ENCODE results near the gene GPC3. TPM values are rescaled to one million over a fixed set of nuclear protein-coding genes. Genes with fewer than 3 reads are reported as not detected.

Gene GPC3
- total RNA-seq, 1 experiment from 2014 or later, result 32.4 TPM

- TF ChIP-seq ZNF425 (CRISPR knock-in tag; conservative IDR thresholded peaks at IDR 0.05) (no peak), NFE2L1 (CRISPR knock-in tag; IDR thresholded peaks at IDR 0.05) (no peak), FOXP1 (CRISPR knock-in tag; IDR thresholded peaks at IDR 0.05; ENCODE audit: borderline replicate concordance) (no peak), NFYB (CRISPR knock-in tag; conservative IDR thresholded peaks at IDR 0.05; ENCODE audit: low read depth) (no peak), SMAD3 (CRISPR knock-in tag; IDR thresholded peaks at IDR 0.05; ENCODE audit: borderline replicate concordance) (no peak), ATF1 (CRISPR knock-in tag; IDR thresholded peaks at IDR 0.05) (no peak), RELA (CRISPR knock-in tag; IDR thresholded peaks at IDR 0.05; ENCODE audit: borderline replicate concordance) (no peak), E2F5 (CRISPR knock-in tag; IDR thresholded peaks at IDR 0.05) (no peak), NR3C1 (CRISPR knock-in tag; conservative IDR thresholded peaks at IDR 0.05; ENCODE audit: low read depth) (no peak), ZNF219 (CRISPR knock-in tag; IDR thresholded peaks at IDR 0.05; ENCODE audit: borderline replicate concordance) (no peak), ATF6 (CRISPR knock-in tag; IDR thresholded peaks at IDR 0.05) (no peak), ZNF532 (CRISPR knock-in tag; IDR thresholded peaks at IDR 0.05; ENCODE audit: borderline replicate concordance) (no peak)
- TF ChIP-seq, protein P1, sequence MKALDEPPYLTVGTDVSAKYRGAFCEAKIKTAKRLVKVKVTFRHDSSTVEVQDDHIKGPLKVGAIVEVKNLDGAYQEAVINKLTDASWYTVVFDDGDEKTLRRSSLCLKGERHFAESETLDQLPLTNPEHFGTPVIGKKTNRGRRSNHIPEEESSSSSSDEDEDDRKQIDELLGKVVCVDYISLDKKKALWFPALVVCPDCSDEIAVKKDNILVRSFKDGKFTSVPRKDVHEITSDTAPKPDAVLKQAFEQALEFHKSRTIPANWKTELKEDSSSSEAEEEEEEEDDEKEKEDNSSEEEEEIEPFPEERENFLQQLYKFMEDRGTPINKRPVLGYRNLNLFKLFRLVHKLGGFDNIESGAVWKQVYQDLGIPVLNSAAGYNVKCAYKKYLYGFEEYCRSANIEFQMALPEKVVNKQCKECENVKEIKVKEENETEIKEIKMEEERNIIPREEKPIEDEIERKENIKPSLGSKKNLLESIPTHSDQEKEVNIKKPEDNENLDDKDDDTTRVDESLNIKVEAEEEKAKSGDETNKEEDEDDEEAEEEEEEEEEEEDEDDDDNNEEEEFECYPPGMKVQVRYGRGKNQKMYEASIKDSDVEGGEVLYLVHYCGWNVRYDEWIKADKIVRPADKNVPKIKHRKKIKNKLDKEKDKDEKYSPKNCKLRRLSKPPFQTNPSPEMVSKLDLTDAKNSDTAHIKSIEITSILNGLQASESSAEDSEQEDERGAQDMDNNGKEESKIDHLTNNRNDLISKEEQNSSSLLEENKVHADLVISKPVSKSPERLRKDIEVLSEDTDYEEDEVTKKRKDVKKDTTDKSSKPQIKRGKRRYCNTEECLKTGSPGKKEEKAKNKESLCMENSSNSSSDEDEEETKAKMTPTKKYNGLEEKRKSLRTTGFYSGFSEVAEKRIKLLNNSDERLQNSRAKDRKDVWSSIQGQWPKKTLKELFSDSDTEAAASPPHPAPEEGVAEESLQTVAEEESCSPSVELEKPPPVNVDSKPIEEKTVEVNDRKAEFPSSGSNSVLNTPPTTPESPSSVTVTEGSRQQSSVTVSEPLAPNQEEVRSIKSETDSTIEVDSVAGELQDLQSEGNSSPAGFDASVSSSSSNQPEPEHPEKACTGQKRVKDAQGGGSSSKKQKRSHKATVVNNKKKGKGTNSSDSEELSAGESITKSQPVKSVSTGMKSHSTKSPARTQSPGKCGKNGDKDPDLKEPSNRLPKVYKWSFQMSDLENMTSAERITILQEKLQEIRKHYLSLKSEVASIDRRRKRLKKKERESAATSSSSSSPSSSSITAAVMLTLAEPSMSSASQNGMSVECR (CRISPR knock-in tag; IDR thresholded peaks at IDR 0.05; ENCODE audit: borderline replicate concordance), result no peak
- TF ChIP-seq, protein P2, sequence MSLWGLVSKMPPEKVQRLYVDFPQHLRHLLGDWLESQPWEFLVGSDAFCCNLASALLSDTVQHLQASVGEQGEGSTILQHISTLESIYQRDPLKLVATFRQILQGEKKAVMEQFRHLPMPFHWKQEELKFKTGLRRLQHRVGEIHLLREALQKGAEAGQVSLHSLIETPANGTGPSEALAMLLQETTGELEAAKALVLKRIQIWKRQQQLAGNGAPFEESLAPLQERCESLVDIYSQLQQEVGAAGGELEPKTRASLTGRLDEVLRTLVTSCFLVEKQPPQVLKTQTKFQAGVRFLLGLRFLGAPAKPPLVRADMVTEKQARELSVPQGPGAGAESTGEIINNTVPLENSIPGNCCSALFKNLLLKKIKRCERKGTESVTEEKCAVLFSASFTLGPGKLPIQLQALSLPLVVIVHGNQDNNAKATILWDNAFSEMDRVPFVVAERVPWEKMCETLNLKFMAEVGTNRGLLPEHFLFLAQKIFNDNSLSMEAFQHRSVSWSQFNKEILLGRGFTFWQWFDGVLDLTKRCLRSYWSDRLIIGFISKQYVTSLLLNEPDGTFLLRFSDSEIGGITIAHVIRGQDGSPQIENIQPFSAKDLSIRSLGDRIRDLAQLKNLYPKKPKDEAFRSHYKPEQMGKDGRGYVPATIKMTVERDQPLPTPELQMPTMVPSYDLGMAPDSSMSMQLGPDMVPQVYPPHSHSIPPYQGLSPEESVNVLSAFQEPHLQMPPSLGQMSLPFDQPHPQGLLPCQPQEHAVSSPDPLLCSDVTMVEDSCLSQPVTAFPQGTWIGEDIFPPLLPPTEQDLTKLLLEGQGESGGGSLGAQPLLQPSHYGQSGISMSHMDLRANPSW (CRISPR knock-in tag; conservative IDR thresholded peaks at IDR 0.05; ENCODE audit: low read depth), result no peak
These were observed 39.4 kb upstream of the GPC3 start (continued) for GRCh38 chrX:134024686-134025377.
